Keratinocyte (primary cell): Measurements from ENCODE around the gene GRM3. TPM values are rescaled to one million over a fixed set of nuclear protein-coding genes. Genes with fewer than 3 reads are reported as not detected.
"Not testable (repeated sequence)": the region's sequence is repeated elsewhere in the genome, so short reads cannot be mapped to it uniquely, and the experiment has no call there.

Experiments
- DNase-seq: peaks from one replicate; pipeline ENCODE4 v3.0.0-alpha.2; 2011; ENCODE audit warnings: low read depth, missing footprints, low spot score
- FAIRE-seq: peaks from 2 replicates; lab custom pipeline; 2011; peaks lifted over from hg19 to GRCh38; lab: Jason Lieb, UNC
- H2AFZ ChIP-seq: 2 replicates; pipeline ENCODE4 v1.6.0; 2012; ENCODE audit warnings: low read length, control low read depth, inconsistent platforms; ENCODE audit not compliant: control insufficient read depth
- H3K27ac ChIP-seq: 2 replicates; pipeline ENCODE4 v1.5.1; 2011; ENCODE audit warnings: low read length; ENCODE audit not compliant: control insufficient read depth, insufficient read depth
- H3K27me3 ChIP-seq: 3 replicates; pipeline ENCODE4 v1.6.0; 2011; ENCODE audit warnings: low read length; ENCODE audit not compliant: control insufficient read depth, insufficient read depth; ENCODE audit errors: extremely low read depth
- H3K36me3 ChIP-seq, 2 experiments: 2 replicates in 1 of 2; 3 replicates in 1 of 2; pipeline ENCODE4 v1.5.1; 2011; ENCODE audit warnings: low read length in 2 of 2, mild to moderate bottlenecking in 1 of 2; ENCODE audit not compliant: control insufficient read depth in 2 of 2, insufficient read depth in 2 of 2; ENCODE audit errors: extremely low read depth in 1 of 2
- H3K4me1 ChIP-seq: 3 replicates; pipeline ENCODE4 v1.5.1; 2011; ENCODE audit warnings: low read length; ENCODE audit not compliant: control insufficient read depth, insufficient read depth; ENCODE audit errors: extremely low read depth
- H3K4me2 ChIP-seq: 3 replicates; pipeline ENCODE4 v1.6.0; 2011; ENCODE audit warnings: low read depth, low read length; ENCODE audit not compliant: control insufficient read depth, insufficient read depth; ENCODE audit errors: extremely low read depth
- H3K4me3 ChIP-seq, 3 experiments: fragments of 200-600 bp in 1 of 3; sonication (generic) in 1 of 3; 2 replicates in 2 of 3; 3 replicates in 1 of 3; pipeline ENCODE4 v1.5.1; 2011 to 2016; ENCODE audit warnings: low read length in 3 of 3, mild to moderate bottlenecking in 3 of 3, control low read depth in 2 of 3, inconsistent platforms in 1 of 3, low read depth in 1 of 3, mixed read lengths in 1 of 3, mixed run types in 1 of 3, moderate library complexity in 1 of 3; ENCODE audit not compliant: control insufficient read depth in 2 of 3, insufficient read depth in 2 of 3; ENCODE audit errors: extremely low read depth in 1 of 3
- H3K79me2 ChIP-seq: 2 replicates; pipeline ENCODE4 v1.6.0; 2012; ENCODE audit warnings: low read length; ENCODE audit not compliant: control insufficient read depth, insufficient read depth
- H3K9ac ChIP-seq: 3 replicates; pipeline ENCODE4 v1.6.0; 2011; ENCODE audit warnings: low read length; ENCODE audit not compliant: control insufficient read depth, insufficient read depth; ENCODE audit errors: extremely low read depth
- H3K9me1 ChIP-seq: 3 replicates; pipeline ENCODE4 v1.6.0; 2011; ENCODE audit warnings: low read length; ENCODE audit not compliant: control insufficient read depth, insufficient read depth; ENCODE audit errors: extremely low read depth
- H3K9me3 ChIP-seq: 2 replicates; pipeline ENCODE4 v1.5.1; 2012; ENCODE audit warnings: low read depth, low read length; ENCODE audit not compliant: control insufficient read depth
- H4K20me1 ChIP-seq: 3 replicates; pipeline ENCODE4 v1.6.0; 2011; ENCODE audit warnings: low read length; ENCODE audit not compliant: control insufficient read depth, insufficient read depth; ENCODE audit errors: extremely low read depth
- EZH2 ChIP-seq: IDR thresholded peaks from one replicate; pipeline ENCODE4 v1.6.1; 2012; ENCODE audit warnings: inconsistent platforms, mild to moderate bottlenecking, low read length, moderate library complexity
- dilution Hi-C: fragments of 300-500 bp; cut with MboI; formaldehyde crosslinking; loops from one replicate; pipeline ENCODE4 v1.7.0; 2020; ENCODE audit warnings: low sequenced_read_pairs; ENCODE audit not compliant: extremely low pct_ligation_motif_present
- polyA plus RNA-seq, 5 experiments: library from polyadenylated mRNA; depleted of rRNA in 3 of 5; stranded (reverse) in 3 of 5; stranded (forward) in 1 of 5; unstranded in 1 of 5; fragments of >200 nt; gene quantifications; 1 replicate in 1 of 5; 2 replicates in 3 of 5; 3 replicates in 1 of 5; pipeline versions ENCODE4 v1.2.1 to v1.2.3, GENCODE V29; 2011 to 2012; ENCODE audit warnings: missing spikeins in 2 of 5, low read depth in 1 of 5, low replicate concordance in 1 of 5
- TF ChIP-seq, protein P1 (sequence below), 3 experiments: IDR thresholded peaks in 1 of 3; conservative IDR thresholded peaks in 1 of 3; optimal IDR thresholded peaks in 1 of 3; 2 replicates in 2 of 3; 3 replicates in 1 of 3; pipeline versions ENCODE3 to v1.5.1; 2011; ENCODE audit warnings: low read length in 3 of 3, mild to moderate bottlenecking in 3 of 3, moderate library complexity in 2 of 3, control low read depth in 1 of 3, inconsistent platforms in 1 of 3; ENCODE audit not compliant: insufficient read depth in 2 of 3; ENCODE audit errors: extremely low read depth in 1 of 3

GRM3 gene
- polyA plus RNA-seq, 1 donor (not counting 4 experiments of a cell fraction or from before 2014, with no cell fraction given), result not detected

DNA sequence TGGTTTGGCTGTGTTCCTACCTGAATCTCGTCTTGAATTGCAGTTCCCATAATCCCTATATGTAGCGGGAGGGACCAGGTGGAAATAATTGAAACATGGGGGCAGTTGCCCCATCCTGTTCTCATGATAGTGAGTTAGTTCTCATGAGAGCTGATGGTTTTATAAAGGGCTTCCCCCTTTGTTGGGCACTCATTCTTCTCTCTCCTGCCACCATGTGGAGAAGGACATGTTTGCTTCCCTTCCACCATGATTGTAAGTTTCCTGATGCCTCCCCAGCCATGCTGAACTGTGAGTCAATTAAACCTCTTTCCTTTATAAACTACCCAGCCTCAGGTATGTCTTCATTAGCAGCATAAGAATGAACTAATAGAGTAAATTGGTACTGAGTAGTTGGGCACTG is 28.0 kb upstream of the GRM3 start:
- H3K27me3 ChIP-seq, dilution Hi-C loops, H3K36me3 ChIP-seq, H3K9ac ChIP-seq, H3K4me2 ChIP-seq, H3K4me1 ChIP-seq, H3K4me3 ChIP-seq, H3K79me2 ChIP-seq, DNase-seq, H2AFZ ChIP-seq, H3K9me3 ChIP-seq, H3K27ac ChIP-seq, H4K20me1 ChIP-seq, H3K9me1 ChIP-seq, FAIRE-seq: not testable (repeated sequence)
- TF ChIP-seq, protein P1, sequence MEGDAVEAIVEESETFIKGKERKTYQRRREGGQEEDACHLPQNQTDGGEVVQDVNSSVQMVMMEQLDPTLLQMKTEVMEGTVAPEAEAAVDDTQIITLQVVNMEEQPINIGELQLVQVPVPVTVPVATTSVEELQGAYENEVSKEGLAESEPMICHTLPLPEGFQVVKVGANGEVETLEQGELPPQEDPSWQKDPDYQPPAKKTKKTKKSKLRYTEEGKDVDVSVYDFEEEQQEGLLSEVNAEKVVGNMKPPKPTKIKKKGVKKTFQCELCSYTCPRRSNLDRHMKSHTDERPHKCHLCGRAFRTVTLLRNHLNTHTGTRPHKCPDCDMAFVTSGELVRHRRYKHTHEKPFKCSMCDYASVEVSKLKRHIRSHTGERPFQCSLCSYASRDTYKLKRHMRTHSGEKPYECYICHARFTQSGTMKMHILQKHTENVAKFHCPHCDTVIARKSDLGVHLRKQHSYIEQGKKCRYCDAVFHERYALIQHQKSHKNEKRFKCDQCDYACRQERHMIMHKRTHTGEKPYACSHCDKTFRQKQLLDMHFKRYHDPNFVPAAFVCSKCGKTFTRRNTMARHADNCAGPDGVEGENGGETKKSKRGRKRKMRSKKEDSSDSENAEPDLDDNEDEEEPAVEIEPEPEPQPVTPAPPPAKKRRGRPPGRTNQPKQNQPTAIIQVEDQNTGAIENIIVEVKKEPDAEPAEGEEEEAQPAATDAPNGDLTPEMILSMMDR (optimal IDR thresholded peaks at IDR 0.05 in 1 of 3, IDR thresholded peaks at IDR 0.05 in 1 of 3, conservative IDR thresholded peaks at IDR 0.05 in 1 of 3; ENCODE audit: extremely low read depth in 1 of 3, insufficient read depth in 2 of 3, low read length in 3 of 3), result peak in 1 of 3 experiments; percentile 4

GRCh38 chr7:86644282-86645224 is 844 bp downstream of the GRM3 start:
- TF ChIP-seq, protein P1 (optimal IDR thresholded peaks at IDR 0.05 in 1 of 3, IDR thresholded peaks at IDR 0.05 in 1 of 3, conservative IDR thresholded peaks at IDR 0.05 in 1 of 3; ENCODE audit: extremely low read depth in 1 of 3, insufficient read depth in 2 of 3, low read length in 3 of 3), result no peak
- TF ChIP-seq EZH2, result peak; percentile 26
- H3K4me2 ChIP-seq, result no peak overlapping the region
- H3K9me3 ChIP-seq, result no peaks in the 10 kb centered on the region
- no peak overlapping the region for H2AFZ ChIP-seq
- no peaks in the 10 kb centered on the region for H3K36me3 ChIP-seq
- dilution Hi-C loops, result no loop called here
- H4K20me1 ChIP-seq, result no peaks in the 10 kb centered on the region
- peaks cover 20% of the 10 kb centered on the region for H3K27me3 ChIP-seq
- no peak overlapping the region for H3K9ac ChIP-seq
- H3K9me1 ChIP-seq, result no peaks in the 10 kb centered on the region
- no peaks in the 10 kb centered on the region for H3K4me1 ChIP-seq
- H3K79me2 ChIP-seq, result no peaks in the 10 kb centered on the region
- no peak for FAIRE-seq
- H3K4me3 ChIP-seq, result no peak overlapping the region
- H3K27ac ChIP-seq, result no peak overlapping the region
- DNase-seq, result no peak
